ENCODE results near the gene ELAC1. TPM values are rescaled to one million over a fixed set of nuclear protein-coding genes. Genes with fewer than 3 reads are reported as not detected.
A peak's percentile ranks its signal among the peaks of the same experiment; 100 is the strongest.

ELAC1 gene
- total RNA-seq, 2 donors from 2014 or later, result 2.6 to 2.9 TPM

- TF ChIP-seq CTCF (IDR thresholded peaks at IDR 0.05), result no peak
- Histone ChIP-seq H3K27ac (no peak overlapping the region), H3K9me3 (no peaks in the 10 kb centered on the region), H3K36me3 (no peaks in the 10 kb centered on the region), H3K4me1 (no peaks in the 10 kb centered on the region), H3K27me3 (no peaks in the 10 kb centered on the region), H3K4me3 (no peak overlapping the region)
- DNase-seq (ENCODE audit: low spot score), result no peak
Observed at GRCh38 chr18:51021226-51021965, 53.6 kb downstream of the ELAC1 start.

GRCh38 chr18:51025512-51025911 lies 57.7 kb downstream of the ELAC1 start:
- H3K9me3 ChIP-seq, result no peaks in the 10 kb centered on the region
- H3K27me3 ChIP-seq, result no peaks in the 10 kb centered on the region

GRCh38 chr18:51028201-51028805 lies 60.5 kb downstream of the ELAC1 start:
- H3K27ac ChIP-seq, result no peak overlapping the region
- no peak for DNase-seq (ENCODE audit: low spot score)
- H3K27me3 ChIP-seq, result no peaks in the 10 kb centered on the region
- H3K9me3 ChIP-seq, result no peaks in the 10 kb centered on the region
- no peak overlapping the region for H3K4me3 ChIP-seq
- peaks cover 0 to 30% of the 10 kb centered on the region in 2 donors for H3K4me1 ChIP-seq
- no peak for TF ChIP-seq CTCF (IDR thresholded peaks at IDR 0.05)
- H3K36me3 ChIP-seq, result no peaks in the 10 kb centered on the region

More at GRCh38 chr18:51025512-51025911, 57.7 kb downstream of the ELAC1 start:
- TF ChIP-seq CTCF (IDR thresholded peaks at IDR 0.05), result no peak
- DNase-seq (ENCODE audit: low spot score), result no peak
- Histone ChIP-seq H3K36me3 (no peaks in the 10 kb centered on the region), H3K4me3 (no peak overlapping the region), H3K27ac (no peak overlapping the region), H3K4me1 (peaks cover 0 to 15% of the 10 kb centered on the region in 2 donors)

- Histone ChIP-seq H3K36me3 (no peaks in the 10 kb centered on the region), H3K4me1 (peaks cover 0 to 34% of the 10 kb centered on the region in 2 donors), H3K9me3 (no peaks in the 10 kb centered on the region), H3K27me3 (no peaks in the 10 kb centered on the region), H3K4me3 (peak overlapping the region; percentile 65 to 89), H3K27ac (peak overlapping the region; percentile 91 to 94)
- no peak for TF ChIP-seq CTCF (IDR thresholded peaks at IDR 0.05)
- DNase-seq (ENCODE audit: low spot score), result no peak
Observed at GRCh38 chr18:51029378-51029693, 61.5 kb downstream of the ELAC1 start.

- TF ChIP-seq CTCF (IDR thresholded peaks at IDR 0.05), result peak in 1 of 2 donors; percentile 14
- H3K4me1 ChIP-seq, result peaks cover 0 to 40% of the 10 kb centered on the region in 2 donors
Observed at GRCh38 chr18:51029694-51030536, 62.1 kb downstream of the ELAC1 start, which contains the start of gene SMAD4. SMAD4 (plus strand) TSS chr18:51030213; CDS start chr18:51047047, 16,834 bp downstream.

More at GRCh38 chr18:51029694-51030536, 62.1 kb downstream of the ELAC1 start, which contains the start of gene SMAD4:
- DNase-seq (ENCODE audit: low spot score), result peak; percentile 97
- H3K36me3 ChIP-seq, result no peaks in the 10 kb centered on the region
- no peaks in the 10 kb centered on the region for H3K9me3 ChIP-seq
- H3K4me3 ChIP-seq, result peak within 1 kb of the TSS; percentile 65 to 89
- no peaks in the 10 kb centered on the region for H3K27me3 ChIP-seq
- H3K27ac ChIP-seq, result peak within 1 kb of the TSS; percentile 91 to 94

Data from right atrium auricular region (tissue), 2 donors.